HEK293T (cell line): ENCODE measurements around the gene PPID.
"Not testable (repeated sequence)": the region's sequence is repeated elsewhere in the genome, so short reads cannot be mapped to it uniquely, and the experiment has no call there.

ENCODE experiments used
- CTCF ChIA-PET: fragments of 350-600 bp; formaldehyde crosslinking; extraction: SDS; loops from one replicate; lab custom pipeline; 2021; ENCODE audit warnings: antibody characterized with exemption, inconsistent platforms; lab: Yijun Ruan, JAX
- POLR2A ChIA-PET: fragments of 350-600 bp; formaldehyde crosslinking; extraction: SDS; loops from one replicate; lab custom pipeline; 2020; ENCODE audit warnings: antibody characterized with exemption, inconsistent platforms; lab: Yijun Ruan, JAX
- DNase-seq: peaks from one replicate; pipeline ENCODE4 v3.0.0; 2012; ENCODE audit warnings: mixed read lengths; ENCODE audit errors: extremely low spot score
- ARNT ChIP-seq: fragments of 450-650 bp; IDR thresholded peaks from 2 replicates; pipeline ENCODE4 v1.6.1; 2017; ENCODE audit warnings: mild to moderate bottlenecking
- BHLHE40 ChIP-seq: fragments of 450-650 bp; IDR thresholded peaks from 2 replicates; pipeline ENCODE4 v1.6.1; 2016; ENCODE audit warnings: mild to moderate bottlenecking, moderate library complexity, borderline replicate concordance
- CTBP1 ChIP-seq: fragments of 450-650 bp; IDR thresholded peaks from 2 replicates; pipeline ENCODE4 v1.6.1; 2016; ENCODE audit warnings: borderline replicate concordance
- ELF4 ChIP-seq: fragments of 450-650 bp; IDR thresholded peaks from 2 replicates; pipeline ENCODE4 v1.6.1; 2017; ENCODE audit warnings: antibody characterized with exemption
- FOXA1 ChIP-seq: fragments of 450-650 bp; IDR thresholded peaks from 2 replicates; pipeline ENCODE4 v1.6.1; 2016; ENCODE audit warnings: mild to moderate bottlenecking
- FOXK2 ChIP-seq: fragments of 450-650 bp; IDR thresholded peaks from 2 replicates; pipeline ENCODE4 v1.6.1; 2016; ENCODE audit warnings: mild to moderate bottlenecking
- FOXM1 ChIP-seq: fragments of 450-650 bp; IDR thresholded peaks from 2 replicates; pipeline ENCODE4 v1.6.1; 2017; ENCODE audit warnings: mild to moderate bottlenecking, borderline replicate concordance
- HDGF ChIP-seq: fragments of 450-650 bp; IDR thresholded peaks from 2 replicates; pipeline ENCODE4 v1.6.1; 2017; ENCODE audit warnings: antibody characterized with exemption, borderline replicate concordance
- L3MBTL2 ChIP-seq: fragments of 450-650 bp; conservative IDR thresholded peaks from 2 replicates; pipeline ENCODE4 v1.6.1; 2016; ENCODE audit warnings: mild to moderate bottlenecking
- LEF1 ChIP-seq: fragments of 450-650 bp; IDR thresholded peaks from 2 replicates; pipeline ENCODE4 v1.6.1; 2017; ENCODE audit warnings: mild to moderate bottlenecking, borderline replicate concordance
- NFRKB ChIP-seq: fragments of 450-650 bp; IDR thresholded peaks from 2 replicates; pipeline ENCODE4 v1.6.1; 2016; ENCODE audit warnings: mild to moderate bottlenecking, moderate library complexity
- SP1 ChIP-seq: fragments of 450-650 bp; IDR thresholded peaks from 2 replicates; pipeline ENCODE4 v1.6.1; 2017
- SUZ12 ChIP-seq: fragments of 450-650 bp; IDR thresholded peaks from 2 replicates; pipeline ENCODE4 v1.6.1; 2016; ENCODE audit warnings: mild to moderate bottlenecking
- TARDBP ChIP-seq: fragments of 450-650 bp; IDR thresholded peaks from 2 replicates; pipeline ENCODE4 v1.6.1; 2016
- ZNF384 ChIP-seq: fragments of 450-650 bp; IDR thresholded peaks from 2 replicates; pipeline ENCODE4 v1.6.1; 2016
- TF ChIP-seq, protein P1 (sequence below): fragments of 450-650 bp; IDR thresholded peaks from 2 replicates; pipeline ENCODE4 v1.6.1; 2016

The PPID gene

DNA sequence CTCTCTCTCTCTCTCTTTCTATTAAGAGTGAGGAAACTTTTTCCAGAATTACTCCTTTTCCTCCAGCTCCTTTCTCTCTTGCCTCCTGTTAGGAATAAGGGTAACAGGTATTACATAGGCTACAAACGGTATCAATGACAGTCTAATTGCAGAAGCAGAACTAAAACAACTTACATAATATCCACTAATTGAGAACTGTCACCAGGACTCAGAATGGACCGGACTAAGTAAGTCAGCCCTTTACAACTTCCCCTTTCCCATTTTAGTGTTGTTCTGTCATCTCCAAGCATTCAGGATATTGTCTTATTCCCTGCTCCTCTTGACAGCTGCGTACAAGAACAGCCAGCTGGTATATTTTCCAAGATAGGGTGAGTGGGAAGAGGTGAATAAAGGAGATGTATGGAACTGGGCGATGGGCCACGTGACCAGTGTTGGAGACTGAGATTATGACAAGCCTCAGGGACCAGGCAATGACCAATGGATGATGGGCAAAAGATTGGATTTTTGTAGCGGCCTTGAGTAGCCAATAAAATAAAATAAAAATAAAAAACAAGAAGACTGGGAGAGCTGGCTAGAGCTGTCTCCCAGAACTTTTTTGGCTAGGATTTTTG, 43.3 kb upstream of the PPID start:
- TF ChIP-seq SP1 = no peak
- TF ChIP-seq L3MBTL2 = no peak
- TF ChIP-seq SUZ12 = no peak
- TF ChIP-seq, protein P1, sequence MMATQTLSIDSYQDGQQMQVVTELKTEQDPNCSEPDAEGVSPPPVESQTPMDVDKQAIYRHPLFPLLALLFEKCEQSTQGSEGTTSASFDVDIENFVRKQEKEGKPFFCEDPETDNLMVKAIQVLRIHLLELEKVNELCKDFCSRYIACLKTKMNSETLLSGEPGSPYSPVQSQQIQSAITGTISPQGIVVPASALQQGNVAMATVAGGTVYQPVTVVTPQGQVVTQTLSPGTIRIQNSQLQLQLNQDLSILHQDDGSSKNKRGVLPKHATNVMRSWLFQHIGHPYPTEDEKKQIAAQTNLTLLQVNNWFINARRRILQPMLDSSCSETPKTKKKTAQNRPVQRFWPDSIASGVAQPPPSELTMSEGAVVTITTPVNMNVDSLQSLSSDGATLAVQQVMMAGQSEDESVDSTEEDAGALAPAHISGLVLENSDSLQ = no peak
- no peak for TF ChIP-seq FOXM1
- no peak for TF ChIP-seq HDGF
- no peak for TF ChIP-seq ZNF384
- no peak for TF ChIP-seq BHLHE40
- TF ChIP-seq FOXK2 = no peak
- no peak for TF ChIP-seq FOXA1
- no peak for TF ChIP-seq CTBP1
- no peak for TF ChIP-seq ARNT
- no peak for TF ChIP-seq LEF1
- no peak for TF ChIP-seq NFRKB
- TF ChIP-seq ELF4 = no peak
- no peak for TF ChIP-seq TARDBP
- ChIA-PET POLR2A (no interaction called here), CTCF (interaction anchor here (0.9 kb wide), 1 partner anchor 43 kb away, joined by 3 read pairs; no protein-coding TSS in a partner anchor)
- no peak for DNase-seq

DNA sequence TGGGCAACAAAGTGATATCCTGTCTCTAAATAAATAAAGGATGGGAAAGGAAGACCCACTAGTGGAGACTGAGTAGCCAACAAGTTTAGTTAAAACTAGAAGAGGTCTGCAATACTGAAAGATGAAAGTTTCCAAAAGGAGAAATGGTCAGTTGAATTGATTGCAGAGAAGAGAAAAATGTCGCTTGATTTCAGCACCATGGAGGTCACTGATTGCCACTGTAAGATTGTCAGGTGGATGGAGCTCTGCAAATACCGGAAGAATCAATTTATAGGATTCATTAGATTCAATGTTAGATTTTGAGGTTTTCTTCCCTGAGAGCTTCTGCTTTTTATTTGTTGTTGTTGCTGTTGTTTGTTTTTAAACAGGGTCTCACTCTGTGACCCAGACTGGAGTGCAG, 40.3 kb upstream of the PPID start:
- TF ChIP-seq ELF4 (no peak), L3MBTL2 (no peak), SUZ12 (no peak), TARDBP (no peak), NFRKB (no peak), HDGF (no peak), FOXA1 (no peak), LEF1 (no peak), FOXK2 (no peak), ZNF384 (no peak), CTBP1 (no peak), FOXM1 (no peak)
- ChIA-PET POLR2A (no interaction called here), CTCF (no interaction called here)
- no peak for DNase-seq

DNA sequence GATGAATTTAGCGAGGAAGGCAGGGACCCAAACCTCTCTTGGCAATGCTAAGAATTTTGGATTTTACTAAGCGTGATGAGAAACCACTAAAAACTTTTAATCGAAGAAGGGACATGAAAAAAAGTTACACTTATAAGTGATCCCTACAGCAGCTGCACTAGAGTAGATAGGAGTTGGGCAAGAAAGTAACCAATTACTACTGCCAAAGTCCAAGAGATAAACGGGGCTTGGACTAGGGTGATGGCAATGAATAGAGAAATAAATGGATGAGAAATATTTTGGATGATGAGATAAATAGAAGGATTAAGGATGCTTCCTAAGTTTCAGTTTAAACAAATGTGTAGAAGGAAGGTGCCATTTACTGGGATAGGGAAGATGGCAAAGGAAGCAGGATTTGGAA, 39.4 kb upstream of the PPID start:
- ChIA-PET POLR2A (no interaction called here), CTCF (no interaction called here)
- TF ChIP-seq SP1 = no peak
- TF ChIP-seq ELF4 = no peak
- no peak for TF ChIP-seq FOXM1
- no peak for TF ChIP-seq NFRKB
- TF ChIP-seq, protein P1 = no peak
- no peak for TF ChIP-seq TARDBP
- TF ChIP-seq LEF1 = no peak
- no peak for TF ChIP-seq CTBP1
- no peak for TF ChIP-seq BHLHE40
- TF ChIP-seq SUZ12 = no peak
- TF ChIP-seq L3MBTL2 = no peak
- TF ChIP-seq ARNT = no peak
- TF ChIP-seq FOXK2 = no peak
- no peak for TF ChIP-seq FOXA1
- TF ChIP-seq HDGF = no peak
- no peak for TF ChIP-seq ZNF384
- DNase-seq = no peak

DNA sequence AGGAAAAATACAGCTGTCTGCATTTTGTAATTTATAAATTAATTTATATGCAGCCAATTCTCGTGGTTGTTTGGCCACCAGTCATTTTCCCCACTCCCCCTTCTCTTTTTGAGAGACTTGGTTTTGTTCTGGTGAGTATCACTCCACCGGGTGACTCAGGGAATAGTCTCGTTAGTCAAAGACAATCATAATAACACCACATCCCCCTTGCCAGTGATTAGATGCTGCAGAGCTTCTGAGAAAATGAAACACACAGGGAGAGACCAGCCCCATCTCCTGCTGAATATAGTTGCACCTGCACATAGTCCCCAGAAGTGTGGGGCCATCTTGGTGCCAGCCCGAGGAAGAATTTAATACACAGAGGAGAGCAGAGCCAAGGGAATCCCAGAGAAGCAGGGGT, 37.7 kb upstream of the PPID start:
- DNase-seq = no peak
- ChIA-PET POLR2A (no interaction called here), CTCF (no interaction called here)
- TF ChIP-seq, protein P1 = no peak
- TF ChIP-seq HDGF = no peak
- TF ChIP-seq ELF4 = no peak
- TF ChIP-seq CTBP1 = no peak
- TF ChIP-seq LEF1 = no peak
- no peak for TF ChIP-seq BHLHE40
- no peak for TF ChIP-seq ARNT
- TF ChIP-seq NFRKB = no peak
- no peak for TF ChIP-seq SUZ12
- no peak for TF ChIP-seq ZNF384

DNA sequence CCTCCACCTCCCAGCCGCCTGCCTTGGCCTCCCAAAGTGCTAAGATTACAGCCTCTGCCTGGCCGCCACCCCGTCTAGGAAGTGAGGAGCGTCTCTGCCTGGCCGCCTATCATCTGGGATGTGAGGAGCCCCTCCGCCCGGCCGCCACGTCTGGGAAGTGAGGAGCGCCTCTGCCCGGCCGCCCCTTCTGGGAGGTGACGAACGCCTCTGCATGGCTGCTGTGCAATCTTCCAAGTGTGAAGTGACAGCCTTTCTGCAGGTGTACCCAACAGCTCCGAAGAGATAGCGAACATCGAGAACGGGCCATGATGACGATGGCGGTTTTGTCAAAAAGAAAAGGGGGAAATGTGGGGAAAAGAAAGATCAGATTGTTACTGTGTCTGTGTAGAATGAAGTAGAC, 36.3 kb upstream of the PPID start:
- POLR2A ChIA-PET, DNase-seq, CTCF ChIA-PET: not testable (repeated sequence)

DNA sequence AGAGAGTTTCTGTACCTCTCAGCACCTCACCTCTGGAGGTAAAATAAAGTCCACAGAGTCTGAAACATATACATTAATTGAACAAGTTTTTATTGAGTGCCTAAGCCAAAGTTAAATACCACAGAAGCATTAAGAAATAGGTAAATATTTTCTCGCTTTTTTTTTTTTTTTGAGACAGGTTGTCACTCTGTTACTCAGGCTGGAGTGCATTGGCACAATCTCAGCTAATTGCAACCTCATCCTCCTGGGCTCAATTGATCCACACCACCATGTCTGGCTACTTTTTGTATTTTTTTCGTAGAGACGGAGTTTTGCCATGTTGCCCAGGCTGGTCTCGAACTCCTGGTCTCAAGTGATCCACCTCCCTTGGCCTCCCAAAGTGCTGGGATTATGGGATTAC, 35.5 kb upstream of the PPID start:
- TF ChIP-seq, protein P1 = no peak
- TF ChIP-seq SUZ12 (no peak), ELF4 (no peak), CTBP1 (no peak), ZNF384 (no peak)
- no peak for DNase-seq
- CTCF ChIA-PET = no interaction called here
- POLR2A ChIA-PET = no interaction called here
